ENCODE measurements around the gene LAMA3.

DNA sequence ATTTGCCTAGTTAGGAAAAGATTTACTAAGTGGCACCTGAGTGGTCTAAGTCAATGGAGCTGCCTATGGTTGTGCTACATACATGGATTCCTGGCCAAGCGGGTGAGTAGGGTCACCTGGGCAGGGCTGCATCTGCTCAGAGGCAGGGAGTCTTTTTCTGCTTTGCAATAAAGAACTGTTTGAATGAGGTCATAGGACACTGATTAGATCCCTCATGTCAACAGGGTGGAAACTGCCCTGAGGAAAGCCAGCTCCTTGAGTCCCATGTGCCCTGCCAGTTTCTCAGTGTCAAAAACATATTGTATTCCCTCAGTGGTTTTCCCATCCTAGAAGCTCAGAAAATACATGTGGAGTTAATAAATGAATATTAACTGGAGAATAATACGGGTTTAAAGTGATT is 4.6 kb downstream of the LAMA3 start:
- TF ChIP-seq, protein P1, sequence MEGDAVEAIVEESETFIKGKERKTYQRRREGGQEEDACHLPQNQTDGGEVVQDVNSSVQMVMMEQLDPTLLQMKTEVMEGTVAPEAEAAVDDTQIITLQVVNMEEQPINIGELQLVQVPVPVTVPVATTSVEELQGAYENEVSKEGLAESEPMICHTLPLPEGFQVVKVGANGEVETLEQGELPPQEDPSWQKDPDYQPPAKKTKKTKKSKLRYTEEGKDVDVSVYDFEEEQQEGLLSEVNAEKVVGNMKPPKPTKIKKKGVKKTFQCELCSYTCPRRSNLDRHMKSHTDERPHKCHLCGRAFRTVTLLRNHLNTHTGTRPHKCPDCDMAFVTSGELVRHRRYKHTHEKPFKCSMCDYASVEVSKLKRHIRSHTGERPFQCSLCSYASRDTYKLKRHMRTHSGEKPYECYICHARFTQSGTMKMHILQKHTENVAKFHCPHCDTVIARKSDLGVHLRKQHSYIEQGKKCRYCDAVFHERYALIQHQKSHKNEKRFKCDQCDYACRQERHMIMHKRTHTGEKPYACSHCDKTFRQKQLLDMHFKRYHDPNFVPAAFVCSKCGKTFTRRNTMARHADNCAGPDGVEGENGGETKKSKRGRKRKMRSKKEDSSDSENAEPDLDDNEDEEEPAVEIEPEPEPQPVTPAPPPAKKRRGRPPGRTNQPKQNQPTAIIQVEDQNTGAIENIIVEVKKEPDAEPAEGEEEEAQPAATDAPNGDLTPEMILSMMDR (IDR thresholded peaks at IDR 0.05), result no peak
- no peak for TF ChIP-seq POLR2A (IDR thresholded peaks at IDR 0.05)
